ENCODE results near the gene ATP6AP1.

DNA sequence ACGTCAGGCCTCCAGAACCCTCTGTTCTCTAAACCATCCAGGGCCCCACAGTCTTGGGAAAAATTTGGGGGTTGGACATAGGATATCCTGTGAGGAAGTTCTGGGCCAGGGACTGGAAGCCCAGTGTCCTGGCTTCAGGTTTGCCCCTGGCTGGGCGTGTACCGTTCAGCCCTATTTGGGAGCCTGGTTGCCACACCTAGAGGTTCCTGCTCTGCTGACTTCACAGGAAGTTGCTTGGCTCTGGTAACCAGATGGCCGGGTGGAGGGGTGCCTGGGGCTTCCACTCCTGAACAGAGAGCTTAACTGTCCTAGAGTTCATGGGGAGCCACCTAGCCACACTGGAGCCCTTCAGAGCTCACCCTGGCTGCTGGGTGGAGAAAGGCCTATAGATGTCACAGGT lies 16.0 kb upstream of the ATP6AP1 start:
- TF ChIP-seq, protein P1, sequence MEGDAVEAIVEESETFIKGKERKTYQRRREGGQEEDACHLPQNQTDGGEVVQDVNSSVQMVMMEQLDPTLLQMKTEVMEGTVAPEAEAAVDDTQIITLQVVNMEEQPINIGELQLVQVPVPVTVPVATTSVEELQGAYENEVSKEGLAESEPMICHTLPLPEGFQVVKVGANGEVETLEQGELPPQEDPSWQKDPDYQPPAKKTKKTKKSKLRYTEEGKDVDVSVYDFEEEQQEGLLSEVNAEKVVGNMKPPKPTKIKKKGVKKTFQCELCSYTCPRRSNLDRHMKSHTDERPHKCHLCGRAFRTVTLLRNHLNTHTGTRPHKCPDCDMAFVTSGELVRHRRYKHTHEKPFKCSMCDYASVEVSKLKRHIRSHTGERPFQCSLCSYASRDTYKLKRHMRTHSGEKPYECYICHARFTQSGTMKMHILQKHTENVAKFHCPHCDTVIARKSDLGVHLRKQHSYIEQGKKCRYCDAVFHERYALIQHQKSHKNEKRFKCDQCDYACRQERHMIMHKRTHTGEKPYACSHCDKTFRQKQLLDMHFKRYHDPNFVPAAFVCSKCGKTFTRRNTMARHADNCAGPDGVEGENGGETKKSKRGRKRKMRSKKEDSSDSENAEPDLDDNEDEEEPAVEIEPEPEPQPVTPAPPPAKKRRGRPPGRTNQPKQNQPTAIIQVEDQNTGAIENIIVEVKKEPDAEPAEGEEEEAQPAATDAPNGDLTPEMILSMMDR (IDR thresholded peaks at IDR 0.05): no peak
- no peak for TF ChIP-seq EZH2 (IDR thresholded peaks at IDR 0.05; ENCODE audit: borderline replicate concordance, insufficient read depth, low read depth, low read length, poor library complexity, severe bottlenecking)
